RPMI7951 (cell line): Measurements from ENCODE around the gene RAB1B. TPM values are rescaled to one million over a fixed set of nuclear protein-coding genes. Genes with fewer than 3 reads are reported as not detected.
"Not testable (repeated sequence)": the region's sequence is repeated elsewhere in the genome, so short reads cannot be mapped to it uniquely, and the experiment has no call there.

ENCODE experiments used
- DNase-seq: peaks from one replicate; pipeline ENCODE4 v3.0.0-alpha.2; 2012; ENCODE audit warnings: low read depth
- total RNA-seq: library from RNA; depleted of rRNA; stranded (reverse); fragments of >200 nt; shearing (Covaris generic); gene quantifications from 2 replicates; pipeline ENCODE4 v1.2.3, GENCODE V29; 2014

RAB1B gene
- total RNA-seq, 1 experiment from 2014 or later, result 161 TPM

DNA sequence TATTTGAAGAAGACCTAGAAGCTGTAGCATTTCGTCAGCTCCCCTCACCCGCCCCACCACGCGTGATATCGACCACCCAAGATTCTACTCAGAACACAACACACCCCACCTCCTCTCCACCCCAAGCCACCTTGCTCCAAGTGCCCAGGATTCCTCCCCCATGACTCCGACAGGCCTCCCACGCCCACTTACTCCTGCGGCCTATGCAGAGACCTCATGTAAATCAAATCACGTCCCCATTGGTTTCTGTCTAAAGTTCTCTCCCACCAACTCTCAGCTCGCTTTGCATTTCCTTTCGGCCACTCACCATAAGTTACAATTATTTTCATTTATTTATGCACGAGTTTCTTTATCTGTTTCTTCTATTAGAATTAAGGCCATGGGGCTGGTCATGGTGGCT, 34.2 kb downstream of the RAB1B start:
- DNase-seq, result no peak

DNA sequence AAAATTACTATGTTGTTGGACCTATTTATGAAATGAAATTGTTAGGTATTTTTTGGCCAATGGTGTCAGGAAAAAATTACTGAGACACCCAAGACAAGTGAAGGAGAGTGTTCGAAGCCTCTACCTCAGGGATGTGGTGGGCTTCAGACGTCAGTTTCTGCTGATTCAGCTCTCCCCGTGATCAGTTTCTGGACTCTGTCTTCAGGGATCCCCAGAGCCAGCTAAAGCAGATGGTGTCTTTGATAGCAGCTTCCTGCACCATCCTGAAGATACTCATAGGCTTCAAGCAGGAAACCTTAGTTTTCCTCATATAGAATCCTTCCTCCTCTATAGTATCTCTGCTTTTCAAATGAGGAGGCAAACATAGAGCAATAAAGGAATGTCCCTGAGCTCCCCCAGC, 41.0 kb downstream of the RAB1B start:
- DNase-seq, result no peak

DNA sequence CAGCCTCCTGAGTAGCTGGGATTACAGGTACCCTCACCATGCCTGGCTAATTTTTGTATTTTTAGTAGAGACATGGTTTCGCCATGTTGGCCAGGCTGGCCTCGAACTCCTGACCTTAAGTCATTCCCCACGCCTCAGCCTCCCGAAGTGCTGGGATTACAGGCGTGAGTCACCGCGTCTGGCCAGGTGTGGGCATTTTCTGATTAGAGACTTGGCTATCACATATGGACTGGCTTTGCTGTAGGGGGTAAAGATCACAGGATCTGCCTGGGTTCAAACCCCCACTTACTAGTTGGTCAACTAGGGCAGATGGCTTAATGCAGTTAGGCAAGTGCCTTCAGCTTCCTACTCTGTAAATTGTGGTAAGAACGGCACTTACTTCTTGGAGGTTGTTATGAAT, 41.9 kb downstream of the RAB1B start:
- DNase-seq, result no peak

DNA sequence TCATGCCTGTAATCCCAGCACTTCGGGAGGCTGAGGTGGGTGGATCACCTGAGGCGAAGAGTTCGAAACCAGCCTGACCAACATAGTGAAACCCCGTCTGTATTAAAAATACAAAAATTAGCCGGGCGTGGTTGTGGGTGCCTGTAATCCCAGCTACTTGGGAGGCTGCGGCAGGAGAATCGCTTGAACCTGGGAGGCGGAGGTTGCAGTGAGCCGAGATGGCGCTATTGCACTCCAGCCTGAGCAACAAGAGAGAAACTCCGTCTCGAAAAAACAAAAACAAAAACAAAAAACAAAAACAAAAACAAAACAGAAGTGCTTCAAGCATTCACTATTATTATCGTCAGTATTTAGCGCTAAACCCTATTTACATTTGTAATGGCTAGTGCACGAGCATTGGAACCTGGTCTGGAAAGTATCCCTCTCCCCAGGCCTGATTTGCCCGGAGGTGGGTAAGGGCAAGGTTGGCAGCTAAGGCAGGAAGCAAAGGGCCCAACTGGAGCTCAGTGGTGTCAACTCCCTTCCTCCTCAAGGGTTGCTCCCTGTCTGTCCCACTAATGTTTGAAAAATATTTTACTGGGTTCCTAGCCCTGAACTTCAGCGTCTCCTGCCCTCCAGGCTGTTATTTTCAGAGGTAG, 42.5 kb downstream of the RAB1B start:
- not testable (repeated sequence) for DNase-seq

DNA sequence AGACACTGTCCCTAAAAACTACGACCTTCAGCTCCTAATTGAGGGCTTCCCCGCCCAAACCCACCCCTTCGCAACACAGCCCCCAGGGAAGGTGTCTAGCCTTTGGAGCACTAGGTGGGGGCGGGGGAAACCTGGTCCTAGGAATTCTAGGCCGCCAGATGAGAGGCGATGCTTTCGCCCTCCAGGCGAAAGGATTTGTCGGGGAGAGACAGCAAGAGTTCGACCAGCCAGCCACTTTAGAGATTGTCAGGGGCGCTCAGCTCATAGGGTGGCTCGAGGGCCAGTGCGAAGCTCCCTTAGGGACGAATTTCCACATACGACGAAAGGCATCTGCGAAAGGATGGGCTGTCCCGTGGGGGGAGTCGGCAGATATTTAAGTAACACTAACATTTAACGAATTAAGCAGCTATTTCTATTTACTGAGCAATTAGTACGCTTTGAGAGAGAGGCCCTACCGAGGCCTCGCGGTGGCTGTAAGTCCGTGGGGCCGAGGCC, 43.1 kb downstream of the RAB1B start:
- no peak for DNase-seq

DNA sequence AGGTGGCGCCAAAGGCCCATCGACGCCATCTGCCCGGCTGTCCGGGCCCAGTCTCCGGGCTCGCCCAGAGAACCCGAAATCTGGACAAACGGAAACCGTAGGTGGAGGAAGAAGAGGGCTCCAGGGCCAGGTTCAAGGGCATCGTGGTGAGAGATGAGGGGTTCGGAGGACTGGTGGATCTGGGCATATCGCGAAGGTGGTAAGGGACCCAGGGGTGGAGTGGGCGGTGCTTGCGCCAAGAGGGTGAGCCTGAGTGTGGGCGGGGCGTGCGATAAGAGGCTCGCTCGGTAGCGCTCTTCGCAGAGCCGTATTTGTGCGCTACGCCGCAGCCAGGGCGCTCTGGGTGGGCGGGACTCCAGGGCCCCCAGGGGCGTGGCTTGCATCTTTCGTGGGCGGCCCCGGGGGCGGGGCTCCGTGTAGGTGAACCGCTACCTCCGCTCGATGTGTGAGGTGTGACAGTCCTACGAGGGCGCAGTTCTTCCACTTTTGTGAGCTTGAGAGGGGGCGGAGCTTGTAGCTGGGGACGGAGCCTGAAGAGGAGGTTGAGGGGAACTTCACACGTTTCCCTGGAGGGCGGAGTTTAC, 43.6 kb downstream of the RAB1B start:
- DNase-seq, result peak; percentile 90

DNA sequence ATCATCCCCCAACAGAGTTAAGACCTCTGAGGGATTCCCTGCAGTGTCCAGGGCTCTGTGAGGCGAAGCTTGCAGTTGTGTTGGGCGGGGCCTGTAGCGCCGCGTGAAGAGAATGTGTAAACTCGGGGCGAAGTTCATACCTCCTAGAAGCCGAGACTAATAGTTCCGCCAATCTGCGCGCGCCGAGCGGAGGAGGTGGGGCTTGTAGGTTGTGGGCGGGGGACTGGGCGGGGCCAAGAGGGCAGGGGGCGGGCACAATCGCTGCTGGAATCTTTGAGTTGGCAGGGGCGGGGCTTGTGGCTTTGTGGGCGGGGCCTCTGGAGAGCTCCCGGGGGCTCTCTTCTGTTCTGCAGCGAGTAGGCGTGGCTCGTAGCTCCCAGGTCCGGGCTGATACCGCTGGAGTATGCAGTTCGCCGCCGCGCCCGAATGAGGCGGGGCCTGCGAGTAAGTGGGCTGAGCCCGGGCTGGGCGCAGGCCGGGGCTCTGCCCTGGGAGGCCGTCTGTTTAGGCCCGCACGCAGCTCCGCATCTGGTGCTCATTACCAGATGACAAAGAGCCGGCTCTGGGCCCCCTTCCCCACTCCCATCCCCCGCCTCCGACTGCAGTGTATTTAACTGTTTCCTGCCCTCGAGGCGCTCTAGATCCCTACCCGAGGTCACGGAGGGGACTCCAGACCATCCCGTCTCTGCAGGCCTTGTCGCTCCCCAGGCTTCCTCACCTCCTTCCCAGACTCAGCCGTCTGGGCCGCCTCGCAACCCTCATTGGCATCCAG, 44.3 kb downstream of the RAB1B start:
- peak; percentile 99 for DNase-seq

DNA sequence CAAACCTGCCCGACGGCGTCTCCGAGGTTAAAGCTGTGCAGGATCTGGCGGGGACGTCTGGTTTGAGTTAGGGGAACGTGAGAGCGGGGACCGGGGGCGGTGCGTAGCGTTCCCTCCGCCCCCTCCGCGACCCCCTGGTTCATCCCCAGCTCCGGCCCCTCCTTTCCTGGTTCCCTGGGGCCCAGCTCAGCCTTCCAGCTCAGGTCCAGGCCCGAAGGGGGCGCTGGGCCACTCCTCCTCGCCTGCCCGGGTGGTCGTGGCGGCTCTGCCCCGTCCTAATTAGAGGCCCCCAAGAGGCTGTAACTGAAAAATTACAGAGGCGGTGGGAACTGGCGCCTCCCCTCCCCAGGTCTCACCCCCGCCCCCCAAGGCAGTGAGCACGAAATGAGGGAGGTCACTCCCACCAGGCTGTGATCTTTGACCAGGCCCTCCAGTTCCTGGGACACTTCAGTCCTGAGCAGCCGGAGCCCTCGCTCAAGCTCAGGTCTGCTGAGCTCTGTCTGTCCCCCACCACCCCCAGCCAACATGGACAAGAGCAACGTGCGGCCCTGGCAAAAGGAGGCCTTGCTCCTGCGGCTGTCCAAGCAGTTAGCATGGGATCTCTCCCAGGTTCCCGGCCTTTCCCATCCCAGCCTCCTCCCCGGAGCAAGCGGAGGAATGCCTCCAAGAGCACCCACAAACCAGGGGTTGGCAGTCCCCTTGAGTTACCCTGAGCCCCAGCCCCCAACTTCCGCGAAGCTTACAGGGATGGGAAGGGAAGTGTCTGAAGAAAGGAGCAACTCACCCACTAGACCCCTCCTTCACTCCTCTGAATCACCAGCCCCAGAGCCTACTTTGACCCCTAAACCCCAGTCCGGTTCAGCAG, 45.1 kb downstream of the RAB1B start:
- no peak for DNase-seq

DNA sequence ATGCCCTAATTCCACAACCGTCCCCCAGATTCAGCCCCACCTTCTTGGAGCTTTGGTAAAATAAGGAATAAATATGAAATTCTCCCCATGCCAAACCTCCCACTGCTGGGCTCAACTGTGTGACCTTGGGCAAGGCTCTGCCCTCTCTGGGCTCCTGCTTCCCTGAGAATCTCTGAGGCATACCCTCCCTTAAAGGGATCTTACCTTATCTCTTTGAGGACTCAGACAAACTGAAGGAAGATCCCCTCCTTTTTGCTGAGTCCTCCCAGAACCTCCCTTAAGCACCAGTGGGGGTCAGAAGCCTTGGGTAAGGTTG, 45.7 kb downstream of the RAB1B start:
- no peak for DNase-seq

DNA sequence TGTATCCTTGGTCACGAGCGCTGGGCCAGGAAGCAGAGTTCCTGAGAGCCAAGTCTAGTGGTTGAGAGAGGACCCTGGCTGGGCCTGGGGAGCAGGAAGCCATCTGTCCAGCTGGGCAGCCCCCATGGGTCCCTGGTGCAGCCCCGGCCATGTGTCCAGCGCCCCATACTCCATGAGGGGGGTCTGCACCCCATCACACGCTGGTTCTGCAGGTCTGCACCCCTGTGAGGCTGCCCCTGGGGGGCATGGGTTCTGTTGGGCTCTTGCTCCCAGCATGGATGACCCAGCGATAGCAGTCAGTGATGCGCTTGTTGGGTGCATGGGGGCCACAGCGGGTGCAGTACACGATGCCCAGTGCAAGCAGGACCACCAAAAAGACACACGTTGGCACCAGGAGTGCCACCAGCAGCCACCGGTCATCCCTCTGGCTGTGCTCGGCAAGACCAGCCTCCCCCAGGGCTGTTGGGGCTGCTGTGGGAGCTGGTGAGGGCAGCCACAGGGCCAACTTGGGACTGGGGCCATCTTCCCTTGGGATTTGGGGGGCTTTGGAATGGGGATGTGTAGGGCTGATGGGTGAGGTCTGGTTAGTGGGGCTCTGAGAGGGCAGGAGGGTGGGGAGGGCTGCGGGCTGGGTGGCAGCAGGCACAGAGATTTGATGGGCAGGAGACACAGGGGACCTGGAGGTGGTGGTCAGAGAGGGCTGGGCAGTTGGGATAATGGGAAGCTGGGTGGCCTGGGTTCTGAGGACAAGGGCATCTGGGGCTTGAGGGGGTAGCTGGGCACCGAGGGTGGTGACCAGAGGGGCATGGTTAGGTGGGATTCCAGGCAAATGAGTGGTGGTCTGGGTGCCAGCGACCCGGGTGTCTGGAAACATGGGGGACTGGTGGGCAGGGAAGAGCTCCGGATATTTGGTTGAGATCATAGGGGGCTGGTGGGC, 46.4 kb downstream of the RAB1B start:
- no peak for DNase-seq

DNA sequence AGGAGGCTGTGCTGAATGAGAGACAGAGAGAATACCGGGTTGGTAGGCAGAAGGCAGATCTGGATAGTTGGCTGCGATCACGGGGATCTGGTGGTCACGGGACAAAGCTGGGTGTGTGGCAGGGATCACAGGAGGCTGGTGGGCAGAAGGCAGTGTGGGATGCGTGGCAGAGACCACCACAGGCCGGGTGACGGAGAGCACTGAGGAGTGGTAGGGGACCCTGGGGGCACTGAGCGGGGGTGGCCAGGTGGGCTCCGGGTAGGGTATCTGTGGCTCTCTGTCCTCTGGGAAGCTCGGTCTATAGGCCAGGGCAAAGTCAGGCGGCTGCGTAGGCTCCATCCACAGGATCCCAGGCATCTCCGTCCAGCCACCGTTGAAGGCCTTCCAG, 47.1 kb downstream of the RAB1B start:
- DNase-seq, result no peak

DNA sequence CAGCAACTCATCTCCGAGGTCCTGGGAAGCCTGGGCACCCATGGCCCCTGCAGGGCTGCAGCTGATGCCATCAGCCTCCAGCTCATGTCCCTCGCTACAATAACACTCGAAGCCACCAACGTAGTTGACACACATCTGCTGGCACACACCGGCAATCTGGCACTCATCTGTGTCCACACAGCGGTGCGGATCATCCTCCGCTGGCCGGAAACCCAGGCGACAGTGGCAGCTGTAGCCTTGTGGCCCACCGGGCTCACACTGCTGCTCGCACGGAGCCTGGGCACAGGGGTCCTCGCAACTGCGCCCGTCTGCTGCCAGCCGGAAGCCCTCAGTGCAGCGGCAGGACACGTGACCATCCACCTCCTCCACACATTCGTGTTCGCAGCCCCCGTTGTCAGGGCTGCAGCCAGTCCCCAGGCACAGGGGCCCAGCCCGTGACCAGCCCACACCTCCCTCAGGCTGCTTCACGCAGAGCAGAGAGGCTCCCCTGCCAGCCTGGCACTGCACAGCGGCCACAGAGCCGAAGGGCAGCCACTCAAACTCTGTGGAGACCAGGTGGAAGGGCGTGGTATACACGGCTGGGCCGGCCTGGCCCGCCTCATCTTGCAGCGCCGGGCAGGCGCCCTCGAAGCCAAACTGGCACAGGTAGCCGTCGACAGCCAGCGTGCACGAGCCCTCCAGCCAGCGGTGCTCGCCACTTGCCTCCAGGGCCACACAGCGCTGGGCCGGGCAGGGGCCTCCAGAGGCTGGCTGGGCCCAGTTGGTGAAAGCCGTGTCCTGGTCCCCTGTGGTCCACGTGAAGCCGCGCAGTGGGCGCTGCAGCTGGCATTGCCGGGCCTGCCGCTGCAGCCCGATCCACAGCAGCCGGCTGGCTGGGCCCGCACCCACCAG, 47.7 kb downstream of the RAB1B start:
- no peak for DNase-seq

DNA sequence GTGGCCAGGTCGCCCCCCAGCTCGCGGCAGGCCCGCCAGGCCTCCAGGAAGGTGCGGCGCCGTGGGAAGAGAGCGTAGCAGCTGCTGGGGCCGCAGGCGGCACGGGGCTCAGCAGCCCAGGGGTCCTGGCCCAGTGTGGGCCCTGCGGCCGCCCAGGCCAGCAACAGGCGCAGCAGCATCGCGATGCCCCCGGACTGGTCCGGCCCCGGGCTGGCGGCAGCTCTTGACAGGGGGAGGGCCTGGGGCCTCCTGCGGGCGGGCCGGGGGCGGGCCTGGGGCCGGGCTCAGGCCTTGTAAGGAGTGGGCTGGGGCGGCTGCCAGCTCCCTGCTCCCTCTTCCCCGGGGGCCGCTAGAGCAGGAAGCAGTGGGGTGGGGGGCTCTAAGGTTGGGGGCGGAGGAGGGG, 48.4 kb downstream of the RAB1B start, which contains the start of gene CD248:
Gene CD248 (minus strand): TSS at position 196 of the 403 bp plus-strand sequence. CDS start 17 bp downstream, at position 179.
- no peak for DNase-seq

DNA sequence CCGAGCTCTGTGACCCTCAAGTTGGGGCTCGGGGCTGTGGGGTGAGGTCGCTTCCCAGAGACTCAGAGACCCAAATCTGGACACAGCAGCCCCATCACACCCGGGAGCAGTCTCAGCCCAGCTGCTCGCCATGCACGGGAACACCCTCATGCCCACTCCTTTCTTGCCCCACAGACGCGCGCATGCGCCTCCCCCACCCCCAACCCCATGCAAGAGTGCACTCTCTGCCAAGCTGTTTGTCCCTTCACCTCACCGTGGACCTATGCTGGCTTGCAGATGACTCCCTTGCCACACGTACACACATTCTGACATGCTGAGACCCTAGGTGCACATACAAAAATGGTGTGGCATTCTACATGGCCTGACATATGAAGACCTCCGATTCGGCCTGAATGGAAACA, 48.9 kb downstream of the RAB1B start:
- DNase-seq, result no peak

DNA sequence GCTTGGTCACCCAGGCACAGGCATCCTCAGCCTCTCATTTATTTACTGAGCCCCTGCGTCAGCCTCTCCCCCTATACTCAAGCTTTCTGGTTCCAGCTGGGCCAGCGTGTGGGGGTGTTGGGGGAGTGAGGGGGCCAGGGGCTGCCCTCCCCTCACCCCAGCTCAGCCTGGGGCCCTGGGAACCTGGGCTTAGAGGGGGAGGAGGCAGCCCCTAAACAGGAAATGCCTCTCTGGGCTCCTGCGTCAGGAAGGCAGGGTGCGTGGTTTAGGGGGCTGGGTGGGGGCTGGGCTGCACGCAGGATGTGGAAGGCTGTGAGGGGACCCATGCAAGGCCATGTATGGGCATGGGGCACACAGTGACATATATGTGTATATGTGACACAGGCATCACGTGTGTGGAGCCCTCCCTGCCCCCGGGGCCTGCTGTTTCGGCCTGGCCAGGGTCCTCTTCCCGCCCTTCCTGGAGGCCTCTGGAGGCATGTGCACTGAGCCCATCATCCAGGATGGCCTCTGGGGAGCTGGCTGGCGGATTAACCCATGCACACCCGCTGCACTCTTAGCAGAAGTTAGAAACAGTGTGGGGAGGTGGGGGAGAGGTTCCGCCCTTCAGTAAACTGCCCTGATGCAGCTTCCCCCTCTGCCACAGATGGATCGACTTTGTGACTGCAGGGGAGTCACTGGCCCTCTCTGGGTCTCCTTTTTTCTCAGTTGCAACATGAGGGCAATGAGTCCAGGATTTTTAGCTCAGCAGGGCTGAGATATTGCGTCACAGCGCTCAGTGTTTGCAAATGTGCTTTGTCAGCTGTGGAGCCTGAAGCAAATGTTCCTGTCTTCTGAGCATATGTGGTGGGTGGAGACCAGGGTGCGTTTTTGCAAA, 49.5 kb downstream of the RAB1B start:
- peak; percentile 80 for DNase-seq

DNA sequence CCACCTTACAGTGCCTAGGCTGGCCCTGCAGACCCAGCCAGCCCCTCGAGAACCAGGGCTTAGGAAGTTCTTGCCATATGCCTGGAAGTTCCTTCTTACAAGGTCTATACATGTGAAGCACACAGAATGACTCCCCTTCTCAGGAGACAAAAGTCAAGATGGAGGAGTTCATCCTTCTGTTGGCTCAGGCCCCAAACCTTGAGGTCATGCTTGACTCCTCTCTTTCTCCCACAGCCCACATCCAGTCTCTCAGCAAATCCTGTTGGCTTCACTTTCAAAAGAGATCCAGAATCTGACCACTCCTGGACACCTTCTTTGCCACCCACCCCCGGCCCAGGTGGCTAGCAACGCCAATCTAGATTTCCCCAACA, 50.1 kb downstream of the RAB1B start:
- DNase-seq, result peak; percentile 55

DNA sequence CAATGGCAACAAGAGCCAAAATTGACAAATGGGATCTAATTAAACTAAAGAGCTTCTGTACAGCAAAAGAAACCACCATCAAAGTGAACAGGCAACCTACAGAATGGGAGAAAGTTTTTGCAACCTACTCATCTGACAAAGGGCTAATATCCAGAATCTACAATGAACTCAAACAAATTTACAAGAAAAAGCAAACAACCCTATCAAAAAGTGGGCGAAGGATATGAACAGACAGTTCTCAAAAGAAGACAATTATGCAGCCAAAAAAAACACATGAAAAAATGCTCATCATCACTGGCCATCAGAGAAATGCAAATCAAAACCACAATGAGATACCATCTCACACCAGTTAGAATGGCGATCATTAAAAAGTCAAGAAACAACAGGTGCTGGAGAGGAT, 51.9 kb downstream of the RAB1B start:
- DNase-seq, result not testable (repeated sequence)

DNA sequence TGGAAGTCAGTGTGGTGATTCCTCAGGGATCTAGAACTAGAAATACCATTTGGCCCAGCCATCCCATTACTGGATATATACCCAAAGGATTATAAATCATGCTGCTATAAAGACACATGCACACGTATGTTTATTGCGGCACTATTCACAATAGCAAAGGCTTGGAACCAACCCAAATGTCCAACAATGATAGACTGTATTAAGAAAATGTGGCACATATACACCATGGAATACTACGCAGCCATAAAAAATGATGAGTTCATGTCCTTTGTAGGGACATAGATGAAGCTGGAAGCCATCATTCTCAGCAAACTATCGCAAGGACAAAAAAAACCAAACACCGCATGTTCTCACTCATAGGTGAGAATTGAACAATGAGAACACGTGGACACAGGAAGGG, 52.3 kb downstream of the RAB1B start:
- not testable (repeated sequence) for DNase-seq

DNA sequence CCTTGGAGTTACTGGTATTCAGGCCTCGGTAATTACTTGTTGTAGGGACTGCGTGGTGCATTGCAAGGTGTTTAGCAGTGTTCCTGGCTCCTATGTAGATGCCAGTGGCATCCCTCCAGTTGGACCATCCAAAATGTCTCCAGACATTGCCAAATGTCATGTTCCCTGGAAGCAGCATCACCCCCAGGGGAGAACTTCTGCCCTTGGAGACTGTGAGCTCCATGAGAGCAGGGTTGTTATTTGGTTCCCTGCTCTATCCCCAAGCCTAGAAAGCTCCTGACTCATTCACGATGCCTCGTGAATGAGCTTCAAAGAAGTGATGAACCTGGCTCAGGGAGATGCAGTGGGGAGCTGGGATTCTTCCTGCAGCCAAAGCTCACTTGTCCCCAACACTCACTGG, 53.2 kb downstream of the RAB1B start:
- DNase-seq, result no peak
